Measurements from ENCODE around the gene NLGN1. TPM values are rescaled to one million over a fixed set of nuclear protein-coding genes. Genes with fewer than 3 reads are reported as not detected.

The NLGN1 gene
- total RNA-seq, 1 donor from 2014 or later = 50.2 TPM

- peak overlapping the region; percentile 60 for H3K27ac Mint-ChIP-seq (ENCODE audit: unreplicated experiment)
These were observed 855.8 kb downstream of the NLGN1 start for GRCh38 chr3:174253196-174253823.

GRCh38 chr3:174253940-174254339 lies 856.4 kb downstream of the NLGN1 start:
- H3K27me3 Mint-ChIP-seq (ENCODE audit: unreplicated experiment) = no peaks in the 10 kb centered on the region
- peaks cover 30% of the 10 kb centered on the region for H3K4me1 Mint-ChIP-seq (ENCODE audit: low read depth, unreplicated experiment)
- no peak for TF ChIP-seq CTCF (IDR thresholded peaks at IDR 0.05; ENCODE audit: partially characterized antibody, unreplicated experiment)
- DNase-seq = no peak
- H3K27ac Mint-ChIP-seq (ENCODE audit: unreplicated experiment) = no peak overlapping the region
- H3K9me3 Mint-ChIP-seq (ENCODE audit: unreplicated experiment) = peaks cover 8% of the 10 kb centered on the region
- H3K36me3 Mint-ChIP-seq (ENCODE audit: unreplicated experiment) = no peaks in the 10 kb centered on the region
- H3K4me3 Mint-ChIP-seq (ENCODE audit: unreplicated experiment) = no peak overlapping the region

More at GRCh38 chr3:174253196-174253823, 855.8 kb downstream of the NLGN1 start:
- peaks cover 8% of the 10 kb centered on the region for H3K9me3 Mint-ChIP-seq (ENCODE audit: unreplicated experiment)
- H3K27me3 Mint-ChIP-seq (ENCODE audit: unreplicated experiment) = no peaks in the 10 kb centered on the region
- TF ChIP-seq CTCF (IDR thresholded peaks at IDR 0.05; ENCODE audit: partially characterized antibody, unreplicated experiment) = no peak
- no peaks in the 10 kb centered on the region for H3K36me3 Mint-ChIP-seq (ENCODE audit: unreplicated experiment)
- H3K4me3 Mint-ChIP-seq (ENCODE audit: unreplicated experiment) = peak overlapping the region; percentile 8
- no peak for DNase-seq
- peaks cover 31% of the 10 kb centered on the region for H3K4me1 Mint-ChIP-seq (ENCODE audit: low read depth, unreplicated experiment)

- Mint-ChIP-seq H3K4me3 (ENCODE audit: unreplicated experiment) (no peak overlapping the region), H3K4me1 (ENCODE audit: low read depth, unreplicated experiment) (peaks cover 20% of the 10 kb centered on the region), H3K36me3 (ENCODE audit: unreplicated experiment) (no peaks in the 10 kb centered on the region), H3K27me3 (ENCODE audit: unreplicated experiment) (no peaks in the 10 kb centered on the region), H3K9me3 (ENCODE audit: unreplicated experiment) (peaks cover 7% of the 10 kb centered on the region), H3K27ac (ENCODE audit: unreplicated experiment) (no peak overlapping the region)
- TF ChIP-seq CTCF (IDR thresholded peaks at IDR 0.05; ENCODE audit: partially characterized antibody, unreplicated experiment) = no peak
- DNase-seq = no peak
These were observed 857.9 kb downstream of the NLGN1 start for GRCh38 chr3:174255454-174255853.

GRCh38 chr3:174266476-174266875 lies 868.9 kb downstream of the NLGN1 start:
- H3K36me3 Mint-ChIP-seq (ENCODE audit: unreplicated experiment) = no peaks in the 10 kb centered on the region
- no peaks in the 10 kb centered on the region for H3K4me1 Mint-ChIP-seq (ENCODE audit: low read depth, unreplicated experiment)
- H3K27ac Mint-ChIP-seq (ENCODE audit: unreplicated experiment) = no peak overlapping the region
- TF ChIP-seq CTCF (IDR thresholded peaks at IDR 0.05; ENCODE audit: partially characterized antibody, unreplicated experiment) = no peak
- no peak for DNase-seq
- H3K4me3 Mint-ChIP-seq (ENCODE audit: unreplicated experiment) = no peak overlapping the region
- no peaks in the 10 kb centered on the region for H3K27me3 Mint-ChIP-seq (ENCODE audit: unreplicated experiment)
- no peaks in the 10 kb centered on the region for H3K9me3 Mint-ChIP-seq (ENCODE audit: unreplicated experiment)

- TF ChIP-seq CTCF (IDR thresholded peaks at IDR 0.05; ENCODE audit: partially characterized antibody, unreplicated experiment) = no peak
- no peaks in the 10 kb centered on the region for H3K9me3 Mint-ChIP-seq (ENCODE audit: unreplicated experiment)
- no peak overlapping the region for H3K27ac Mint-ChIP-seq (ENCODE audit: unreplicated experiment)
- no peak overlapping the region for H3K4me3 Mint-ChIP-seq (ENCODE audit: unreplicated experiment)
- H3K27me3 Mint-ChIP-seq (ENCODE audit: unreplicated experiment) = no peaks in the 10 kb centered on the region
- H3K36me3 Mint-ChIP-seq (ENCODE audit: unreplicated experiment) = no peaks in the 10 kb centered on the region
- DNase-seq = no peak
- no peaks in the 10 kb centered on the region for H3K4me1 Mint-ChIP-seq (ENCODE audit: low read depth, unreplicated experiment)
These were observed 870.5 kb downstream of the NLGN1 start for GRCh38 chr3:174268061-174268460.
